ENCODE results near the gene CEP89.
"Not testable (repeated sequence)": the region's sequence is repeated elsewhere in the genome, so short reads cannot be mapped to it uniquely, and the experiment has no call there.

CEP89 gene

DNA sequence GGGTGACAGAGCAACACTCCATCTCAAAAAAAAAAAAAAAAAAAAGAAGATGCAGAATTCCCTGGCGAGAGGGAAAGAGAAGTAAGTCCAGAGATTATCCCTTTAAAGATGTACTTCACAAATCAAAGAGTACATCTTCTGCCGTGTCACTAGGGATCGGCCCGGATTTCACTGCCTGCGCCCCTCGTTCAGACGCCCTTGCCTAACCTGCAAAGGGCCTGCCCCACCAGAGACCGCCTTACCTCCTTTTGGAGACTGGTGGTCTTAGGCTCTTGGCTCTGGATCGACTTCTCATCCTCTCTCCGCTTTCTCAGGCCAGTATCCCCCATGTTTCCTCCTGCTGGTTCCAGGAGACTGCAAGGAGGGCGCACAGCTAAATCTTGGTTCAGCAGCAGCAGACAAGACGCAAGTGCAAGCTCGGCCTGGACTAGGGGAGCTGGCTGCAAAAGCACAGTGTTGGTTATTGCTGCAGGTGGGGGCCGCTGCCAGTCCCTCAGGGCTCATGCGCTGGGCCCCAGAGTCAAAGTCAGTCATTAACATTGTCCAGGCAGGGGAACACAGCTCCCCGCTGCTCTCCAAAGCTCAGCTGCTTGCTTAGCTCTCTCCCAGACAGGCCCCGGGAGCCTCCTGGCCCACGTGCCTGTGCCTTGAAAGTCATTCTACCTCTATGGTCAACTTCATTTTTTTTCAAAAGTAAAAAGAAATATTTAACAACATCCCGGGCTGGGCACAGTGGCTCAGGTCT lies 103.4 kb downstream of the CEP89 start:
- H3K9me3 ChIP-seq (ENCODE audit: control insufficient read depth in 1 of 2, low read length in 2 of 2), result no peaks in the 10 kb centered on the region
- H3K4me1 ChIP-seq (ENCODE audit: control insufficient read depth in 1 of 2, insufficient read depth in 2 of 2, low read length in 2 of 2), result no peaks in the 10 kb centered on the region
- H3K36me3 ChIP-seq (ENCODE audit: control insufficient read depth in 1 of 2, insufficient read depth in 2 of 2, low read length in 2 of 2), result no peaks in the 10 kb centered on the region
- H3K4me3 ChIP-seq (ENCODE audit: low read depth in 1 of 2, low read length in 2 of 2), result no peak overlapping the region
- H3K27ac ChIP-seq (ENCODE audit: low read length), result no peak overlapping the region
- H3K27me3 ChIP-seq (ENCODE audit: low read depth, low read length), result no peaks in the 10 kb centered on the region

DNA sequence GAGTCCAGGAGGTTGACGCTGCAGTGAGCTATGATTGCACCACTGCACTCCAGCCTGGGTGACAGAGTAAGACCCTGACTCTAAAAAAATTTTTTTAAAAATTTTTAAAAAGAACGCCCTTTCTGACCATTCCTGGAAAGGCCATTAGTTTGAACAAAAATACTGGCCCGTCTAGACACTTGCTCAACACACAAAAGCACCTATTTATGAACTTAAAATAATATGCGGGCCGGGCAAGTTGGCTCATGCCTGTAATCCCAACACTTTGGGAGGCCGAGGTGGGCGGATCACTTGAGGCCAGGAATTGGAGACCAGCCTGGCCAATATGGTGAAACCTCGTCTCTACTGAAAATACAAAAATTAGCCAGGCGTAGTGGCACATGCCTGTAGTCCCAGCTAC lies 104.3 kb downstream of the CEP89 start:
- H3K36me3 ChIP-seq (ENCODE audit: control insufficient read depth in 1 of 2, insufficient read depth in 2 of 2, low read length in 2 of 2); H3K9me3 ChIP-seq (ENCODE audit: control insufficient read depth in 1 of 2, low read length in 2 of 2); H3K27ac ChIP-seq (ENCODE audit: low read length); H3K4me3 ChIP-seq (ENCODE audit: low read depth in 1 of 2, low read length in 2 of 2); H3K4me1 ChIP-seq (ENCODE audit: control insufficient read depth in 1 of 2, insufficient read depth in 2 of 2, low read length in 2 of 2); H3K27me3 ChIP-seq (ENCODE audit: low read depth, low read length): not testable (repeated sequence)

DNA sequence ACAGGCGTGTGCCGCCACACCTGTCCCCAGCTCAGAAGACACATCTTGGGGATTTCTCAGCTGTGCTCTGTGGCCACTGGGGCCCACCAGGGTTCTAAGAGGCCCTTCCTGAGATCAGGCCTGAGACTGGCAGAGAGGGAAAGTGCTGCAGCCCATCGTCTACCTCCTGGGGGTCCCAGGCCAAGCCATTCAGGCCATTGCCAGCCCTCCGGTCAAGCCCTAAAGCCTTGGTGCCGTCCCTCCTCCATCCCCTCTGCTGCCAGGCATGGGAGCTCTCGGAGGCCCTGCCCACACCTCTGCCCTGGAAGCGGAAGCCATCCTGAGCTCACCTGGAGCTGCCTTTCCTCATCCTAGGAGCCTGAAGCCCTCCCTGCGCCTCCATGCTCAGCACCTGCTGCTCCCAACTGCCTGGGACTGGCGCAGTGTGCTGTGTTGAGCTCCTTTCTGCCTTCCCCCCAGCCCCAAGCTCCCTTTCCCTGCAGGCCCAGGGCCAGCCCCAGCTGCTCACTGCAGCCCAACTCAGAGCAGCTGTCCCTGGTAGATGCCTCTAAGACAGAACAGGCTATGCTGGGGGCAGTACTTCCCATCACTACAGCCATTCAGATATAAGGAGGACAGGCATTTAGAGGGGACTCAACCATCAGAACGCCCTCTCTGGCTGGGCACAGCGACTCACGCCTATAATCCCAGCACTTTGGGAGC lies 105.0 kb downstream of the CEP89 start:
- Histone ChIP-seq H3K27ac (ENCODE audit: low read length) (no peak overlapping the region), H3K4me3 (ENCODE audit: low read depth in 1 of 2, low read length in 2 of 2) (no peak overlapping the region), H3K4me1 (ENCODE audit: control insufficient read depth in 1 of 2, insufficient read depth in 2 of 2, low read length in 2 of 2) (no peaks in the 10 kb centered on the region)

DNA sequence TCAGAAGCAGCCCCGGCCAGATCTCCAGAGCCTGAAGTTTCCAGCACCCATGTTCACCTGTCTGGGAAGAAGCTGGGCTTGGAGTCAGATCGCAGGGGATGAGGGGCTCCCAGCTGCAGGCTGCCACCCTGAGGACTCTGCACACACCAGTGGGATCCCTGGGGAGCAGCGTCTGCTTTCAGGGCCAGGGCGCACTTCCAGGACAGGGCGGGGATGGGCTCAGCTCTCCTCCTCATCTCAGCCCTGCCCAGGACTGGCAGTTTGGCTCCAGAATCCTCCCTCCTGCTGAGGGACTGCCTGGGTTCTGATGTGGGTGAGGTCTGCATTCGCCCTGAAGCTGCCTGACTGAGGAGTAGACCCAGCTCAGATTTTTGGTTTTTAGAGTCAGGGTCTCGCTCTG lies 105.7 kb downstream of the CEP89 start:
- H3K27ac ChIP-seq (ENCODE audit: low read length), result no peak overlapping the region
- H3K9me3 ChIP-seq (ENCODE audit: control insufficient read depth in 1 of 2, low read length in 2 of 2), result no peaks in the 10 kb centered on the region
- no peaks in the 10 kb centered on the region for H3K36me3 ChIP-seq (ENCODE audit: control insufficient read depth in 1 of 2, insufficient read depth in 2 of 2, low read length in 2 of 2)
- H3K4me1 ChIP-seq (ENCODE audit: control insufficient read depth in 1 of 2, insufficient read depth in 2 of 2, low read length in 2 of 2), result no peaks in the 10 kb centered on the region
- H3K4me3 ChIP-seq (ENCODE audit: low read depth in 1 of 2, low read length in 2 of 2), result no peak overlapping the region
- no peaks in the 10 kb centered on the region for H3K27me3 ChIP-seq (ENCODE audit: low read depth, low read length)

More for the DNA sequence above, 105.0 kb downstream of the CEP89 start:
- Histone ChIP-seq H3K27me3 (ENCODE audit: low read depth, low read length) (no peaks in the 10 kb centered on the region), H3K36me3 (ENCODE audit: control insufficient read depth in 1 of 2, insufficient read depth in 2 of 2, low read length in 2 of 2) (no peaks in the 10 kb centered on the region), H3K9me3 (ENCODE audit: control insufficient read depth in 1 of 2, low read length in 2 of 2) (no peaks in the 10 kb centered on the region)

DNA sequence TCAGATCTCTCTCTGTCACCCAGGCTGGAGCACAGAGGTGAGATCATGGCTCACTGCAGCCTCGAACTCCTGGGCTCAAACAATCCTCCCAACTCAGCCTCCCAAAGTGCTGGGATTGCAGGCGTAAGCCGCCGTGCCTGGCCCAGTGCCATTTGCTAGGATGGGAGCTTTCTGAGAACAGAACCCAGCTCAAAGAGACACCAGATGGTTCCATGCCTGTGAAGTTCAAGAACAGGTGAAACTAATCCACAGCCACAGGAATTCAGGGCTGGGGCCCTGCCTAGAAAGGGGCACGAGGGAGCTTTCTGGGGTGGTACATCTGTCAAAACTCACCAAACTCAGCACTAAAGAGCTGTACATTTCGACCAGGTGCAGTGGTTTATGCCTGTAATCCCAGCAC lies 106.4 kb downstream of the CEP89 start:
- Histone ChIP-seq H3K9me3 (ENCODE audit: control insufficient read depth in 1 of 2, low read length in 2 of 2) (no peaks in the 10 kb centered on the region), H3K27me3 (ENCODE audit: low read depth, low read length) (no peaks in the 10 kb centered on the region), H3K4me1 (ENCODE audit: control insufficient read depth in 1 of 2, insufficient read depth in 2 of 2, low read length in 2 of 2) (no peaks in the 10 kb centered on the region), H3K4me3 (ENCODE audit: low read depth in 1 of 2, low read length in 2 of 2) (no peak overlapping the region), H3K36me3 (ENCODE audit: control insufficient read depth in 1 of 2, insufficient read depth in 2 of 2, low read length in 2 of 2) (no peaks in the 10 kb centered on the region), H3K27ac (ENCODE audit: low read length) (no peak overlapping the region)

DNA sequence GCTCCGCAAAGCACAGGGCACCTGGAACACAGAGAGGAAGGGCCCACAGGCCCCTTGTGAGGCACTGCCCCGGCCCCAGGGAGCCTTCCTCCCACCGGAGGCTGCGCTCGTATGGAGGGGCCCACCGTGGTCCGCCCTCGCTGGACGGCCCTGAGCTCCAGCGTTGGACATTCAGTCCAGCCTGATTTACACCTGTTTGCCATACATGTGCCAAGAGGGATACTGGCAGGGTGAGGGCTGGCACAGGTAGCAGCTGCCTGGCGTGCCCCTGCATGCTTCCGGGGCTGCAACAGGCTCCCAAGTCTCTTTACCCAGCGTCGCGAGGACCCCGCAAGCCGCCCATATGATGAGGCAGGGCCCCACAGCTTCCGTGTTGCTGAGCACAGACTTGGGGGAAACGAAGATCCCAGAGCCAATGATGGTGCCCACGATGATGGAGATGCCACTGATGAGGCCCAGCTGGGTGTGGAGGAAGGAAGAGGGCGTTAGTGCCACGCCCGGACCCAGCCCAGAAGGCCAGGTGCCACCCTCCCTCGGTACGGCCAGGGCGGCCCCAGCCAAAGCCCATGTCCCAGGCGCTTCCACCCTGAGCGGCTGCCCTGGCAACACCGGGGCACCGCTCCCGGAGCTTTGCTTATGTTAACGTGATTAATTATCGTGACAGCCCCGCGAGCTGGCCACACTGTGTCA lies 107.3 kb downstream of the CEP89 start:
- Histone ChIP-seq H3K27me3 (ENCODE audit: low read depth, low read length) (no peaks in the 10 kb centered on the region), H3K27ac (ENCODE audit: low read length) (no peak overlapping the region), H3K36me3 (ENCODE audit: control insufficient read depth in 1 of 2, insufficient read depth in 2 of 2, low read length in 2 of 2) (no peaks in the 10 kb centered on the region), H3K4me3 (ENCODE audit: low read depth in 1 of 2, low read length in 2 of 2) (no peak overlapping the region), H3K9me3 (ENCODE audit: control insufficient read depth in 1 of 2, low read length in 2 of 2) (no peaks in the 10 kb centered on the region), H3K4me1 (ENCODE audit: control insufficient read depth in 1 of 2, insufficient read depth in 2 of 2, low read length in 2 of 2) (no peaks in the 10 kb centered on the region)

DNA sequence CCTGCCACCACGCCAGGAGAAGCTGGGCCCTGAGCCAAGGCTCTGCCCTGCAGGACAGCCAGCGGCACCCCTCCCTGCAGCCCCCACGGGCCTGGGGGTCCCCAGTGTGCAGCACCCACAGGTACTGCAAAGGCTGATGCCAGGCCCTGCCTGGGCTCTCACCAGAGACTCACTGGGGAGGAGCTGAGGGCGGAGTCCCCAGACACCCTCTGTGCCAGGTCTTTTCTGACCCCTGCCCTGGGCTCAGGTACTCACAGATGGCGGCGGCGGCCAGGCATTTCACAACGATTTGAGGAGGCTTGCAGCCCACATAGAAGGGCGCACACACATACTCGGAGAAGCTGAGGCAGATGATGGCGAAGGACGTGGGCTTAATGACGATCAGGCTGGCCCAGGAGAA lies 107.9 kb downstream of the CEP89 start:
- H3K9me3 ChIP-seq (ENCODE audit: control insufficient read depth in 1 of 2, low read length in 2 of 2), result no peaks in the 10 kb centered on the region
- H3K36me3 ChIP-seq (ENCODE audit: control insufficient read depth in 1 of 2, insufficient read depth in 2 of 2, low read length in 2 of 2), result no peaks in the 10 kb centered on the region
- H3K27me3 ChIP-seq (ENCODE audit: low read depth, low read length), result no peaks in the 10 kb centered on the region
- H3K4me1 ChIP-seq (ENCODE audit: control insufficient read depth in 1 of 2, insufficient read depth in 2 of 2, low read length in 2 of 2), result no peaks in the 10 kb centered on the region
- H3K4me3 ChIP-seq (ENCODE audit: low read depth in 1 of 2, low read length in 2 of 2), result no peak overlapping the region
- no peak overlapping the region for H3K27ac ChIP-seq (ENCODE audit: low read length)

DNA sequence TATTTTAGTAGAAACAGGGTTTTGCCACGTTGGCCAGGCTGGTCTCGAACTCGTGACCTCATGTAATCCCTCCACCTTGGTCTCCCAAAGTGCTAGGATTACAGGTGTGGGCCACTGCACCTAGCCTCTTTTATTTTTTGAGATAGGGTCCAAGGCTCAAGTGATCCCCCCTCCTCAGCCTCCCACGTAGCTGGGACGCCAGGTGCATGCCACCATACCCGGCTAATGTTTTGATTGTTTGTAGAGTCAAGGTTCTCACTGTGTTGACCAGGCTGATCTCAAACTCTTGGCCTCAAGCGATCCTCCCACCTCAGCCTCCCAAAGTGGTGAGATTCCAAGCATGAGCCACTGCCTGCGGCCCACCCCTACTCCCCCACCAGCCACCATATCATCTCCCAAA lies 108.5 kb downstream of the CEP89 start:
- H3K27ac ChIP-seq (ENCODE audit: low read length), result no peak overlapping the region
- H3K4me1 ChIP-seq (ENCODE audit: control insufficient read depth in 1 of 2, insufficient read depth in 2 of 2, low read length in 2 of 2), result no peaks in the 10 kb centered on the region
- H3K27me3 ChIP-seq (ENCODE audit: low read depth, low read length), result no peaks in the 10 kb centered on the region
- peaks cover 0 to under 1% of the 10 kb centered on the region in 2 donors for H3K36me3 ChIP-seq (ENCODE audit: control insufficient read depth in 1 of 2, insufficient read depth in 2 of 2, low read length in 2 of 2)
- H3K4me3 ChIP-seq (ENCODE audit: low read depth in 1 of 2, low read length in 2 of 2), result no peak overlapping the region
- H3K9me3 ChIP-seq (ENCODE audit: control insufficient read depth in 1 of 2, low read length in 2 of 2), result no peaks in the 10 kb centered on the region

DNA sequence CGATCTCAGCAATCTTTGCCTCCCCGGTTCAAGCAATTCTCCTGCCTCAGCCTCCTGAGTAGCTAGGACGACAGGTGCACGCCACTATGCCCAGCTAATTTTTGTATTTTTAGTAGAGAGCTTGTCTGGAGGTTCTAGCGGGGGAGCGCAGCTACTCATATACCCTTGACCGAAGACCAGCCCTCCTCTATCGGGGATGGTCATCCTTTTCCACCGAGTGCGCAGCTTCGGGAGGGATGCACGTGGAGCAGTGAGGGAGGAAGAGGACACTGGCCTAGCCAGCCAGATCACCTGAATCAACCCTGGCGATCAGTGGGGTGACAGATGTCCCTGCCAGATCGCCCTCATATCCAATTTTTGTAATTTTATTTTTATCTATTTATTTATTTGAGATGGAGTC lies 109.0 kb downstream of the CEP89 start:
- H3K27ac ChIP-seq (ENCODE audit: low read length), result no peak overlapping the region
- no peak overlapping the region for H3K4me3 ChIP-seq (ENCODE audit: low read depth in 1 of 2, low read length in 2 of 2)
- no peaks in the 10 kb centered on the region for H3K27me3 ChIP-seq (ENCODE audit: low read depth, low read length)
- no peaks in the 10 kb centered on the region for H3K4me1 ChIP-seq (ENCODE audit: control insufficient read depth in 1 of 2, insufficient read depth in 2 of 2, low read length in 2 of 2)
- peaks cover 0 to 3% of the 10 kb centered on the region in 2 donors for H3K36me3 ChIP-seq (ENCODE audit: control insufficient read depth in 1 of 2, insufficient read depth in 2 of 2, low read length in 2 of 2)
- H3K9me3 ChIP-seq (ENCODE audit: control insufficient read depth in 1 of 2, low read length in 2 of 2), result no peaks in the 10 kb centered on the region

DNA sequence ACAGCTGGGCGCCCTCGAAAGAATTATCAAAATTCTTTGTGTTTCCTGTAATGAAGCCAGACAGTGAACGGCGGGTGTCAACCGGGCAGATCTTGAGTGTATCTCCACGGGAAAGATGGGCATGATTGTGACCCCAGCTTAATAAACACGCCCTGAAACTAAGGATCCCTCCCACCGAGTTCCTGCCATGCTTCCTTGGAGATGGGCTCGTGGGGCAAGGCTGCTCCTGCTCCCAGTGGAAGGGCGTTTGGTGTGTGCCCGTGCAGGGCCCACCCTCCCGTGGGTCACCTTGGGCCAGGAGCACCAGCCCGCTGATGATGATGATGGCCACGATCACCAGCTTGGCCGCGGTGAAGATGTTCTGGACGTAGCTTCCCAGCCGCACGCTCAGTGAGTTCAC lies 109.6 kb downstream of the CEP89 start:
- Histone ChIP-seq H3K4me1 (ENCODE audit: control insufficient read depth in 1 of 2, insufficient read depth in 2 of 2, low read length in 2 of 2) (no peaks in the 10 kb centered on the region), H3K36me3 (ENCODE audit: control insufficient read depth in 1 of 2, insufficient read depth in 2 of 2, low read length in 2 of 2) (peaks cover 0 to 3% of the 10 kb centered on the region in 2 donors), H3K4me3 (ENCODE audit: low read depth in 1 of 2, low read length in 2 of 2) (no peak overlapping the region), H3K27me3 (ENCODE audit: low read depth, low read length) (no peaks in the 10 kb centered on the region), H3K9me3 (ENCODE audit: control insufficient read depth in 1 of 2, low read length in 2 of 2) (no peaks in the 10 kb centered on the region), H3K27ac (ENCODE audit: low read length) (no peak overlapping the region)

DNA sequence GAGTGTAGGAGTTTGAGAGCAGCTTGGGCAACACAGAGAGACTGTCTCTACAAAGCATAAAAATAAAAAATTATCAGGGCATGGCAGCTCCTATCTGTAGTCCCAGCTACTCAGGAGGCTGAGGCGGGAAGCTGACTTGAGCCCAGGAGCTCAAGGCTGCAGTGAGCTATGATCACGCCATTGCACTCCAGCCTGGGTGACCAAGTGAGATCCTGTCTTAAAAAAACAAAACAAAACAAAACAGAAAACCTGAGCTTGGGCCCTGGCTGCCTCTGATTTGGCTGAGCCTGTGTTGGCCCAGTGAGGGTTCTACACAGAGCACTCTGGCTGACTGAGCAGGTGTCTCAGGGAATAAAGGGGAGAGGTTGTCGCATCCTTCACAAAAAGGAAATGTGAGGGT lies 110.2 kb downstream of the CEP89 start:
- no peaks in the 10 kb centered on the region for H3K27me3 ChIP-seq (ENCODE audit: low read depth, low read length)
- H3K4me1 ChIP-seq (ENCODE audit: control insufficient read depth in 1 of 2, insufficient read depth in 2 of 2, low read length in 2 of 2), result no peaks in the 10 kb centered on the region
- no peaks in the 10 kb centered on the region for H3K9me3 ChIP-seq (ENCODE audit: control insufficient read depth in 1 of 2, low read length in 2 of 2)
- H3K4me3 ChIP-seq (ENCODE audit: low read depth in 1 of 2, low read length in 2 of 2), result no peak overlapping the region
- H3K36me3 ChIP-seq (ENCODE audit: control insufficient read depth in 1 of 2, insufficient read depth in 2 of 2, low read length in 2 of 2), result peaks cover 0 to 3% of the 10 kb centered on the region in 2 donors
- no peak overlapping the region for H3K27ac ChIP-seq (ENCODE audit: low read length)
